ENCODE data around the gene CDC7.

Gene CDC7

DNA sequence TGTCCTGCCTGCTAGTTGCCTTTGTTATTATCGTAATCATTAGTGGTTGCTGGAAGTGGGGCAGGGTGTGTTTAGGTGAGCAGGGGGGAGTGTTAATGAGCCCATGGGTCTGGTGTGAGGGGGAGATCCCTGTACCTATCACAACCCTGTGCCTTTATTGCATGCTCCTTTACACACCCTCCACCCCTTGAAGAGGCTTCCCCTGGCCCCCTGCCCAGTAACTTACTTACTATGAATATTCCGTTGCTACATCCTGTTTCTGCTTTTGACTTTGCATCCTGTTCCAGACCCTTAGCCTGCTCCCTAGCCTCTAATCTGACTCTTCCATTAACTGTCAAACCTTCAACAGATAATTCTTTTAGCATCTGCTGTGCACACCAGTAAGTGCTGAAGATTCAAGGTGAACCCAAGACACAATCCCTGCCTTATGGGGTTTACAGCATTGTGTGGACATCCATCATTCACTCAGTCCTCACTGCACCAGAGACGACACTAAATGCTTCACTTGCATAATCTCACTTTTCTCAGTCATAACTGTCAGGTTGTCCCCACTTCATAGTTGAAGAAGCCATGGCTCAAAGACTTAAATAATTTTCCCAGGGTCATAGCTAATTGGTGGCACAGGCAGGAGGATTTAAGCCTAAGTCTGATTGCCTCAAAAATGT is 47.9 kb downstream of the CDC7 start:
- no peak for DNase-seq (ENCODE audit: low spot score)

- DNase-seq (ENCODE audit: low spot score), result no peak
Observed at GRCh38 chr1:91549041-91549735, 48.5 kb downstream of the CDC7 start.

DNA sequence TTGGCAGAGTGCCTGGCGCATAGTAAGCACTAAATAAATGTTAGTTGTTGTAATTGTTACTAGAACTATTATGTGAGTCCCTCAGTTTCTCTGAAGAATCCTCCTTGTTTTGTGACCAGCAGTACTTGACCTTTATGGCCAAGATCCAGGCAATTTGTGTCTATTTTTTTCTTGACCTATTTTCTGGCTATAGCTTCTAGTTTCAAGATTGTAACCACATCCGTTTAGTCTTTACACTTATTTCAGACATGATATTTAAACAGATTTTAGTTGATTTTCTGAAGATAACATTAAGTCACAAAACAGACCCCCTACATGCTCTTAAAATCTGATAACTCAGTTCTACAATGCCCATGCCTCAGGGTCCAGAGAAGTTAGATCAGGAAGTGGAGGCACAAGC is 50.3 kb downstream of the CDC7 start:
- DNase-seq (ENCODE audit: low spot score), result no peak

- no peak for DNase-seq (ENCODE audit: low spot score)
Observed at GRCh38 chr1:91552091-91552490, 51.4 kb downstream of the CDC7 start.

- no peak for DNase-seq (ENCODE audit: low spot score)
Observed at GRCh38 chr1:91552596-91552995, 51.9 kb downstream of the CDC7 start.

- DNase-seq (ENCODE audit: low spot score), result no peak
Observed at GRCh38 chr1:91553177-91553591, 52.5 kb downstream of the CDC7 start.

DNA sequence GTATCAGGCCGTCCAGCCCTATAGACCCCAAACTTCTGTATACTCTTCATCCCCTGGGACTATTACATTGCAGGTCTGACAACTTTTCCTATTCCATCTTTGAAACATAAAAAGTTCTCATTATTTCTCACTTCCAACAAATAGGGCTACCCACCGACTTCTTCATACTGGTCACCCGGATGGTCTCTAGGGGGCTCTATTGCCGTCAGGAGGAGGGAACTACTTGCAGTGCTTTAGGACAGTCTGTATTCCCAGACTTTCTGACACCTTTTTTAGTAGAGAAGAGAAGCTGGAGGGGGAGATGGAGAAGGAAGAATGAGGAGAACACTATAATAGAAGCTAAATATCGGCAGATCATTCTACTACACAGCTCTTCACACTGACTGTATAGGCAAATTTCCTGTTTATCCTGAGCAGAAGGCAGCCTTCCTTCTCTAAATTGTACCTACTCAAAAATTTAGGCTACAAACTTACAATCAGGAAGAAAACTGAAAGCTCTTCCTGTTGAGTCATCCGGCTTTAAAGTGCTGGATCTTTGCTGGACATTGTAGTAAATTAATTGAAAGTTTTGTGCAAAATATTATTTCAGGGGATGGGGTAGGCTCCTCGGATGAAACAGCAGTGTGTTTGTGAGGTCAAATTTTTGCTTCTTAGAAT is 54.6 kb downstream of the CDC7 start:
- DNase-seq (ENCODE audit: low spot score), result no peak

DNA sequence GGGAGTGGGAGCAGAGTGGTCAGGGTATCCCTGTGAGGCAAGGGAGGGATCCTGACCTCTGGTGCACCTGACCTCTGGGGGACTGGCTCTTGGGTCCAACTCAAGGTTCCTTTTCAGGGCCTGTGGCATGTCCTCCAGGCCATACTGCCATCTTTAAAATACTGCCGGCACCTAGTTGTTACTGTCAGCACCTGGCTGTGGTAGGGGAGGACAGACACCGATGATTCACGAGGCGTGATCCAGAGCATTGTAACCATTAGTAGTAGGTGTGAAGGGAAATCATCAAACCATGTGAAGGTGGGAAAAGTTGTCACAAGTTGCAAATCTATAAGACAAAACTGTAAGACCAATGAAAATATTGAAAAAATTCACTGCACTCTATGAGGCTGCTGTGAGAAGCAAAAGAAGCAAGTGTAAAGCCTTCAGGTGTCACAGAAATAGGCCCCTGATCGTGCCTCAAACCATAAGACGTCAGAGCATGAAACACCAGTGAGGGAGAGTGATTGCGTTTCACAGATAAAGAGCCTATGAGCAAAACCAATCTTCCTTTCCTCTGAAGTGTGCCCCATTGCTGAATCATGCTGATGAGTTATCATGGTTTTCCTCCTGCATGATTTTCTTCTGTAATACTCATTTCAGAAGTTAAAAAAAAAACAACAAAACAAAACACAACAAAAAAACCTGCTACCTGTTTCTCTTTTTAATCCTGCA is 55.3 kb downstream of the CDC7 start:
- DNase-seq (ENCODE audit: low spot score), result peak; percentile 5

DNA sequence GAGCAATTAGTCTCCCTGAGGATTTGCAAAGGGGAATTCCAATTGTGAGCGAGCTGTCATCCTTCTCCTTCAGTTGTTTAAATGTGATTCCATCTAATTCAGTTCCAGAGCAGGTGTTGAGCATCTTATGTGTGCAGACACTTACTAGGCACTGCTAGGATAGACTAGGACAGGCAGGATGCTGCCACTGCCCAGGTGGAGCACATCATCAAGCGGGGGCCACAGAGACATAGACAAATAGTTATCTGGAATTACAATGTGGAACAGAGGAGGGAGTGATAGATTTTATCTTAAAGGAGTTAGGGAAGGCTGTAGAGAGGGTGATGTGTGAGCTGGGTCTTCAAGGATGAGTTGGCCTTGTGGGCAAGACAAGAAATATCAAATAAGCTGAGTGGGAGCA is 55.9 kb downstream of the CDC7 start:
- no peak for DNase-seq (ENCODE audit: low spot score)

DNA sequence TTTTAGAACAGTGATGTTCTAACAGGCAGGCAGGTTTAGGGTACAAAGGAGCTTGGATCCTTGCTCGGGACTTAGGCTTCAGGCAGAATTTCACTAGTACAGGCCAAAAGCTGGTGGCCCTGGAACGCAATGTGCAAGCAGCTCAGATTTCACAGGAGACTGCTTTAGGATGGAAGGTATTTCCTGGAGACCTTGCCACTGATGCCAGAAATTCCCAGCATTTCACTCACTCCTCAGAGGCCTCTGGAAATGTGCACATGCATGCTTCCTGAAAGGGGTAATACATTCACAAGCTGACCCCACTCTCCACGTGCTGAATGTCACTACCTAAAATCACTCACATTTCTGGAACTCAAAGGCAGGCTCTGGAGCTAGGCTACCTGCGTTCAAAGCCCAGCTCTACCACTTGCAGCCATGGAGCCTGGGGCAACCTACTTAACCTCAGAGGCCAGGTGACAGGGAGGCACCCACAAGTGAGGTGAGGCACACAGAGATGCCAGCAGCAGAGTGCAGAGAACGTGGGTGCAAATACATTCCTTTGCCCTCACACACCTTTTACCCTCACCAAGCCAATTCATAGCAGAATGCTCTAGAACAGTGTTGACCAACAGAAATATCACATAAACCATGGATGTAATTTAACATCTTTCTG is 56.5 kb downstream of the CDC7 start:
- no peak for DNase-seq (ENCODE audit: low spot score)

DNA sequence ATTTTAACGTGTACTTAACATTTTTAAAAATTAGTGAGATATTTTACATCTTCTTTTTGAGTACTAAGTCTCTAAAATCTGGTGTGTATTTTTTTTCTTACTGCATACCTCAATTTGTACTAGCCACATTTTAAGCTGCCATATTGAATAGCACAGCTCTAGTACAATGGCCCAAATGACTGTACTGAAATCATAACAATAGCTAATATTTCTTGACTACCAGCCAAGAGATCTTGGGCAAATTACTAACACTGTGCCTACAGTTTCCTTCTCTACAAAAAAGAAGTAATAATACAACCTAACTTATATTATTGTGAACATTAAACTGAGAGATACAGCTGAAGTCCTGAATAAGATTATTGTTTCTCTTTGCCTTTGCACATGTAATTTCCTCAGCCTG is 57.2 kb downstream of the CDC7 start:
- DNase-seq (ENCODE audit: low spot score), result no peak

GRCh38 chr1:91559046-91559750 is 58.5 kb downstream of the CDC7 start:
- no peak for DNase-seq (ENCODE audit: low spot score)

GRCh38 chr1:91559838-91560565 is 59.4 kb downstream of the CDC7 start:
- DNase-seq (ENCODE audit: low spot score), result no peak

DNA sequence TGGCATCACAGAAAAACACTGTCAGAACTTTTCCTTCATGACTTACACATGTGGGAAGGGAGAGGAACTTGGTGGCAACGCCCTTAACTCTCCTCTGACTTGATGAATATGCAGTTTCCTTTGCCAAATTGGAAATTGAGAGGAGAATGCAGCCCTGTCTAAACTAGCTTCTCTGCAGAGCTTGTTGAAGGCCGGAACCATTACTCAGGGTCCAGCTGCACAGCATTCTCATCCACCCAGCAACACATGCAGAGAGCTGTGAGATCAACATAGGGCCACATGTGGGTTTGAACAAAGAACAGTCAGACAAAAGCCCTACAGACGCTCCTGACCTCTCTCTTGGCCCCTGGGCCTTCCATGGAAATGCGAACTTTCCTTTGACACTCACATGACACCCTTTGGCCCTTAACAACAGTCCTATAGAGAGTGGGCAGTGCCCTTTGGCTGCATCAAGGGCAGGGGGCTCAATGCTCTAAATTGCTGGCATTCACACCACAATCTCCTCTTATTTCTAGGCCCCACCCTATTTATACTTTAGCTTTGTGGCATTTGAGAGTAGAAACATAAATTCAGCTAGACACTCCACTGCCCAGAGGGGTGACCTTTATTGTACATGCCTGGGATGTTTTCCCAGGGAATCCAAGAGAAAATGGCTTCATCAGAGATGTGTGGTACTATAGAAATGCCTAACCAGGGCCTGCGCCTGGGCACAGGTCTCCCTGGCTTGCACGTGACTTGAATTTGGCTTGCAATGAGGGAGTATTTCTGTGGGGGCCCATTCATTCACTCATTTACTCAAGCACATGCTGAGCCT is 64.4 kb downstream of the CDC7 start:
- no peak for DNase-seq (ENCODE audit: low spot score)

DNA sequence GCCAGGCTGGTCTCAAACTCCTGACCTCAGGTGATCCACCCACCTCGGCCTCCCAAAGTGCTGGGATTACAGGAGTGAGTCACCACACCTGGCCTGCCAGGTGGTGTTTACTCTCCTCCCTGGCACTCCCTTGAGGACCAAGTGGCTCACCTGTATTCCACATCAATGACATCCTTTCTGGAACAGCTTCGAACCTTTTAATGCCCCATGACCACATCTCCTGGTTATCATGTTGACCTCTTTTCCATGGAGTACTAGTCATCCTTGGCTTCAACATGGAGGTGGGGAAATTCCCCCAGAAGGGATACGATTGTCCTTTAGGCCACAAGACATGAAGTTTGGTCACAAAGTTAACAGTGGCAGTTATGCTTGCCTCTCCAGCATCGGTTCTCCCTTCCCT is 66.9 kb downstream of the CDC7 start:
- no peak for DNase-seq (ENCODE audit: low spot score)

DNA sequence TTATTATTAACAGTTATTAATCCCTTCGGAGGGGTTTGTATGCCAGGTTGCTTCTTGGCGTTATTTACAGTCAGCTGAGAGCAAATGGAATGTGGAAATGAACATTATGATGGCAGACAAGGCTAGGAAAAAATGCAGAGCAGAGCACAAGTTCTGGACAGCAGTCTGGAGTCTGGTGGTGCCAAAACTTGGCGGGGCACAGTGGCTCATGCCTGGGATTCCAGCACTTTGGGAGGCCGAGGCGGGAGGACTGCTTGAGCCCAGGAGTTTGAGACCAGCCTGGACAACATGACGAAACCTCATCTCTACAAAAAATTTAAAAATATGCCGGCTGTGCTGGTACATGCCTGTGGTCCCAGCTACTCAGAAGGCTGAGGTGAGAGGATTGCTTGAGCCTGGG is 67.6 kb downstream of the CDC7 start:
- DNase-seq (ENCODE audit: low spot score), result no peak

GRCh38 chr1:91569411-91570119 is 68.9 kb downstream of the CDC7 start:
- no peak for DNase-seq (ENCODE audit: low spot score)

DNA sequence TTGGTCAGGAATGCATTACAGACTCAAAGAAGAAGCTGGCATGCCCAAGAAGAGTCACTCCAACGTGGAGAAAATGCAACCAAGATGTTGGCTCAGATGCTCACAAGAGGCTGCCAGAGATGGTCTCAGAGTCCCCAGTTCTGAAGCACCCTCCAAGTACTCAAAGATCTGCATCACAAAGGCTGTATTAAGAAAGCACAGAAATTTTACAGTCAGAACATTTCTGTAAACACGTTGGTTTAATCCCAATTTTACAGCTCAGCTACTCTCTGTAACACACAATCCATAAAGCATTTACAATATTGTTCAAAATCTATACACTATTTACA is 69.4 kb downstream of the CDC7 start:
- DNase-seq (ENCODE audit: low spot score), result no peak

DNA sequence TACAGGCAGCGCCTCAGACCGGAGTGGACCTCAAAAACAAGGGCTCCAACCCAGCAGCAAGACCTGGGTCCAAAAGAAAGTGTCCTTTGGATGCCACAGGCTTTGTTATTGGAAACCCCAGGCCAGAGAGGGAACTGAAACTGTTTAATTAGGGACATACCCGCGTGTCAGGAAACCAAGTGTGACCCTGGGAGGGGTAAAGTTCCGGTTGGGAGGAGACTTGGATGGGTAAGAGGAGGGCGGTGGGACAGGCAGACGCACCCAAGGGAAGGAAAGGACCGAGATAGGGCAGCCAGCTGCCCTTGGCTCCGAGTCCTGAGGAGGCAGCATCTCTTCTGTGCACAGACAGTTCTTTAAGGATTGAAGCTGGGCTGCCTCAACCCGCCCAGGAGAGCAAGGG is 71.4 kb downstream of the CDC7 start:
- no peak for DNase-seq (ENCODE audit: low spot score)
